Measurements from ENCODE around the gene VAC14.

Gene VAC14

DNA sequence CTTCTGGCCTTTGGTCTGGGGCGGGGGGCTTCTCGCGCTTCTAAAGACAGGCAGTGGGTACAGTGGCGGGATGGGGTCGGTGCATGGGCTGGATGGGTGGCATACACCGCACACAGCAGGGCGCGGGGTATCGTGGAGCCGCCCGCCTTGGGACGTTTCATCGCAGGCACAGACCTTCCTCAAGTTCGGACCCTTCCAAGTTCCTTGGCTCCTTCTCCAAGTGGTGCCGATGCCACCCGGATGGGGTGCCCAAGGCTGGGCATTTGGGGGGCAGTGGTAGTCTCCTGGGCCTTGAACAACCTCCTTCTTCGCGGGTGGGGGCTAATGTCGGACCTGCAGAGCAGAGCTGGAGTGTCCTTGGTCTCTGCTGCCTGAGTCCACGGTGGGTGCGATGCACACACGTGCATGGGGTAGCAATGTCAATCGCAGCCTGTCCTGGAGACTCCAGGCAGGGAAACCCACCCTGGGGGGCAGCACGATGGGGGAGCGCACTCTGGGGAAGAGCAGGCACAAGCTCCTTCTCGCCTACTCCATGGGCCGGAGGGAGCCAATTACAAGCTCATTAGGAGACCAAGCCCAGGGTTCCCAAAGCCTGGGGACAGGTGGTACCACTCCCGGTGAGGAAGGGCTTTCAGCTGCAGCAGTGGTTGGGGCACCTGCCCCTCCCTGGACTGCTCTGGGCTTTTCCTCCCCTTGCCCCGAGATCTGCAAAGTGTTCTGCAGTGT is 114.4 kb downstream of the VAC14 start:
- TF ChIP-seq, protein P1, sequence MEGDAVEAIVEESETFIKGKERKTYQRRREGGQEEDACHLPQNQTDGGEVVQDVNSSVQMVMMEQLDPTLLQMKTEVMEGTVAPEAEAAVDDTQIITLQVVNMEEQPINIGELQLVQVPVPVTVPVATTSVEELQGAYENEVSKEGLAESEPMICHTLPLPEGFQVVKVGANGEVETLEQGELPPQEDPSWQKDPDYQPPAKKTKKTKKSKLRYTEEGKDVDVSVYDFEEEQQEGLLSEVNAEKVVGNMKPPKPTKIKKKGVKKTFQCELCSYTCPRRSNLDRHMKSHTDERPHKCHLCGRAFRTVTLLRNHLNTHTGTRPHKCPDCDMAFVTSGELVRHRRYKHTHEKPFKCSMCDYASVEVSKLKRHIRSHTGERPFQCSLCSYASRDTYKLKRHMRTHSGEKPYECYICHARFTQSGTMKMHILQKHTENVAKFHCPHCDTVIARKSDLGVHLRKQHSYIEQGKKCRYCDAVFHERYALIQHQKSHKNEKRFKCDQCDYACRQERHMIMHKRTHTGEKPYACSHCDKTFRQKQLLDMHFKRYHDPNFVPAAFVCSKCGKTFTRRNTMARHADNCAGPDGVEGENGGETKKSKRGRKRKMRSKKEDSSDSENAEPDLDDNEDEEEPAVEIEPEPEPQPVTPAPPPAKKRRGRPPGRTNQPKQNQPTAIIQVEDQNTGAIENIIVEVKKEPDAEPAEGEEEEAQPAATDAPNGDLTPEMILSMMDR (conservative IDR thresholded peaks at IDR 0.05), result no peak

DNA sequence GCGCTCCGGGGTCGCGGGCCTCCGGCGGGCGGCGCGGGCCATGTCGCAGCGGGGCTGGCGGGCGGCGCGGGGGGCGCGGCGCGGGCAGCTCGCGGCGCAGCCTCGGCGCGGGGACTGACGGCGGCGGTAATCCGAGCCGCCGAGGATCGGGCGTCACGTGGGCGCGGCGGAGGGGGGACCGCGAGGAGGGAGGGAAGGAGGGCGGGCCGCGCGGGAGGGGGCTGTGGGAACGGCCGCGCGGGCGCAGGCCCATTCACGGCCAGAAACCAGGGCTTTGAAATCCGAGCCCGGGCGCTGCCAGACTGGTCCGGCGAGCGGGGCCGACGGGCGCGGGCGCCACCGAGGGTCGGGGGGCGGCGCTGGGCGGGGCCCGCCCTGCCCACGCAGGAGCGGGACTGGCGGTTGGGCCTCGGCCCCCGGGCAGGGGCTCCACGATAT is 115.0 kb downstream of the VAC14 start, which contains the start of gene MTSS2:
Gene MTSS2 (minus strand): TSS at position 116 of the 438 bp plus-strand sequence. CDS start 262 bp downstream, outside the sequence.
- TF ChIP-seq, protein P1 (conservative IDR thresholded peaks at IDR 0.05), result no peak
- H3K27ac ChIP-seq, result peak within 1 kb of the TSS; percentile 82

More for the DNA sequence above, 114.4 kb downstream of the VAC14 start:
- H3K27ac ChIP-seq, result peak overlapping the region; percentile 82

DNA sequence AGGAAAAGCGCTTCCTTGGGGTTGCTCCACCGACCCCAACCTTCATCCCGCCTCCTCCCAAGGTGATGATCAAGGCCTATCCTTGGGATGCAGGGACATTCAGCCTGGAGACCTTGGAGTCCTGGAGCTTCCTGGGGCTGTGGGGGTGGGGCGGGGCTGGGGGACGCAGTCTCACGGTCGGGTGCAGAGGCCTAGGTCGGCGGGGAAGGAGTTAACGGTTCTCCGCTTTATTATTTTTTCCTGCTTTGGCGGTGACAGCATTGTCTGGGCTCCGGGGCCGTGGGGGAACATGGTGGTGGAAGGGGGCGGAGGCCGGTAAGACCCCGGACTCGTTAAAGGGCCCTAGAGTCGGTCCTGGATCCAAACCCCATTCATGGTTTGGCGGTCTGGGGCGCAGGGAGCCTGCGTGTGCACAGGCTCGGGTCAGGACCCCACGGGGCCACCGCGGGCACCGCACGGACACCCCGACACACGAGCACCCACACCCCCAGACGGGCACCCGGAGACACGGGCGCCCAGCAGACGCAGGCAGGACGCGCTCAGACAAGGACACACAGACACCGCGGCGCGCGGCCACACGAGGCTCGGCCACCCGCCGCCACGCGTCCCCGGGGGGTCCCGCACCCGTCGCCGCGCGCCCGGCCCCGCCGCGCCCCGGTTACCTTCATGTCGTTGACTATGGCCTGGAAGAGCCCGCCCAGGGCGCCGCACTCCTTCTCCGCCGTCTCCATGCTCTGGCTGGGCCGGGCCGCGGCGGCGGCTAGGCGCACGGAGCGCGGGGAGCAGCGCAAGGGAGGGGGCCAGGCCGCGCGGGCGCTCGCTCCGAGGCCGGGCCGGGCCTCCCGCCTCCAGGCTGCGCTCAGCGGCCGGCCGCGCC is 115.7 kb downstream of the VAC14 start:
- peak overlapping the region; percentile 82 for H3K27ac ChIP-seq
- TF ChIP-seq, protein P1 (conservative IDR thresholded peaks at IDR 0.05), result no peak

DNA sequence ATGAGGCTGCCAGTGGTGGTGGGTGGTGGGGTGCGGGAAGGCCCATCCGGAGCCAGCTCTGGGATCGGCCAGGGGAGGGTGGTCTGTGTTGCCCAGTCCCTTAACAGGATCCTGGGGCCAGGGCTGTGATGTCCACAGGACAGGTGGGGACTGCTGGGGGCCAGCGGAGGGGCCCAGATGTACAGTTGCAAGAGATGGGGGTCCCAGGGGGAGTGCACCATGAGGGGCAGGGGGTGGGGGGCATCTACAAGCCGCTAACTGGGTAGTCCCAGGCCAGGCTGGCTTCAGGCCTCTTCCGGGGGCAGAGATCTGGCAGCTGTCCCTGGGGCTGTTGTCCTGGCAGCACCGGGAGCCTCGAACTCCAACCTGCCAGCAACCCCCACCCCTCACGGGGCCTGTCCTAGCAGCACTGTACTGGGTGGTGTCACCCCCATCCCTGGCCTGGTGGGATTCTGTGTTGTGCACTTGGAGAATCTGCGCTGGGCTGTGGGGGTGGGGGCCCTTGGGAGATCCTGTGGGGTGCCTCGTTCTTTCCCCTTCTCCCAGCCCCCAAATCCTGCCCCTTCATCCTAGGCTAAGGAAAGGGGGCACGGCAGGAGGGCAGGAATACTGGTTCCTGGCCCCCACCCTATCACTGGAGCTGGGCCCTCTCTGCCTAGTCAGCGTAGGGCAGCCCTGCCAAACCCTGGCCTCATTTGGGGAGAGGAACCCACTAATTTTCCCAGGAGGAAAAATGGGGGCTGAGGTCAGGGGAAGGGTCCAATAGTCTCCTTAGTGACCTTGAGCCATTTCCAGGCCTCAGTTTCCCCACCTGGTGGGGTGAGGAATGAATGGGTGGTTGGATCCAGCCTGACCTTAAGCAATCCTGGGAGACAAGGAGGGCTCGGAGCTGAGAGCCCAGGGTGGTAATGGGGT is 116.6 kb downstream of the VAC14 start:
- TF ChIP-seq, protein P1 (conservative IDR thresholded peaks at IDR 0.05), result no peak
- peak overlapping the region; percentile 82; the same call in 1 of the 2 replicates for H3K27ac ChIP-seq

DNA sequence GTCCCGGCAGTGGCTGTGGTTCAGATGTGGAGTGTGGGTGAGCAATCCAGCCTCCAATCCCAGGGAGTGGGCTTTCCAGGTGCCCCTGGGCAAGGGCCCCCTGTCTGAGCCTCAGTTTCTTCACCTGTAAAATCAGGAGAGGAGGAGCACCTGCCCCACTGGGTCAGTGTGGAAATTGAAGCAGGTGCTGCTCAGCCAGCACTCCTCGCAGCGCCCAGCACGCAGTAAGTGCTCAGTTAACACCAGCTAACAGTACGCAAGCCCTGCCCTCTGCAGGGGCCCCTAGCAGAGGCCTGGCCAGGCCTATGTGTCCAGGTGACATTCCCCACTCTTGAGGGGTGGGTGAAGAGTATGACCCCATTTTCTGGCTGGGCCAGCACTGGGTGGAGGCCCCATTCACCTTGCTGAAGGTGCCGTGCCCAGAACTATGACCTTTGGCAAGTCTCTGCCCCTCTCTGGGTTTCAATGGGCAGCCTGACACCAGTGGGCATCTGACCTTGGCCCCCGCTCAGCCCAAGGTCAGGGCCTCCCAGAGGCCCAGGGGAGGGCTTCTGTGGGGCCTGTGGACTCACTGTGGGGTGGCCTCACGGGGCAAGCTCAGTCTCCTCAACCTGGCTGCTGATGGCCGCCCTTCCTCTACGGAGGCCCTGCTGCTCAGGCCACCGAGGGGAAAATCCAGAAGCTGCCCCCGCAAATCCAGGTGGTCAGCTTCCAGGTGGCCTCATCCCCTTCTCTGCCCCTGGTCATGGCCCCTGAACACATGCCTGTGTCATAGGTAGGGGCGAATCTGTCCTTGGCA is 117.6 kb downstream of the VAC14 start:
- TF ChIP-seq, protein P1 (conservative IDR thresholded peaks at IDR 0.05), result no peak
- H3K27ac ChIP-seq, result peak overlapping the region; percentile 82; the same call in 1 of the 2 replicates

DNA sequence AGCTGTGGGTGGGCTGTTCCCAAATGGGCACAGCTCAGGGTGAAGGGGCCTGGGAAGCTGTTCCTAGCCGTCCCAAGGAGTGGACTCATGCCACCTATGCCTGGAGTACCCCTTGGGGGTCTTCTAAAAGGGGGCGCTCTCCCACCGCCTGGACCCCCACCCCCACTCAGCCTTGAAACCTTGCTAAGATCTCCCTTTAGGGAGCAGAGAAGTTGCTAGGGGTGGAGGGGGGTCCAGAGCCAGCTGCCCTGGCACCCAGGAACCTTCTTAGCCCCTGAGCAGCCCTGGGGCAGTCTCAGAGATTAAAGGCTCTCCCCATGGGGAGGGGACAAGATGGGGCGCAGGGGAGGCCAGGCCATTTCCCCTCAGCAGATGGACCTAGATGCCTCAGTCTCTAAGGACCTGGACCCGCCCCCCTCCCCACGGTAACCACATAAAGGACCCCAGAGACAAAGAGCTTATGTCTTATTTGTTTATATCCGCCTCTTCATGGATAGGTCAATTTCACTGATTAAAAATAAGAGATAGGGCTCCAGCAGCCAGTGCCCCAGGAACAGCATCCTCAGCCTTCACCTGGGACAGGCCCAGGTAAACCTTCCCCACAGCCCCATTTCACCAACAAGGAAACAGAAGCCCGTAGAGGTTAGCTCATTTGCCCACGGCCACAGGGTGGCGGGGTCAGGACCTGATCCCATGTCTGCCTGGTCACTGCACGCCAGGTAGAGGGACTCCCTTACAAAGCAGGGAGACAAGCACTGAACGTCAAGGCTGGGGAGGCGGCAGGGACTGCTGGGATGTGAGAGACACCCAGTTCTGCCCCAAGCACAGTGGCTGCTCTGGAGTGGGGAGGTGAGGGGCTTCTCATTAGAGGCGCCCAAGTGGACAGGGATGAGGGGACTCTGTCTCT is 118.5 kb downstream of the VAC14 start:
- TF ChIP-seq, protein P1 (conservative IDR thresholded peaks at IDR 0.05), result no peak

More for the DNA sequence above, 118.5 kb downstream of the VAC14 start:
- peak overlapping the region; percentile 23; the same call in 1 of the 2 replicates for H3K27ac ChIP-seq
